SJCRH30 (cell line): ENCODE results near the gene LHX3. TPM values are rescaled to one million over a fixed set of nuclear protein-coding genes. Genes with fewer than 3 reads are reported as not detected.

Experiments used
- DNase-seq, 2 experiments: peaks; one replicate each; pipeline ENCODE4 v3.0.0-alpha.2; 2015 to 2020
- H3K27ac ChIP-seq: fragments of 250-450 bp; sonication (Bioruptor Pico); 2 replicates; pipeline ENCODE4 v1.5.1; 2020; ENCODE audit warnings: mild to moderate bottlenecking, moderate library complexity
- H3K27me3 ChIP-seq: fragments of 250-450 bp; sonication (Bioruptor Pico); 2 replicates; pipeline ENCODE4 v1.5.1; 2020; ENCODE audit warnings: mild to moderate bottlenecking, moderate library complexity
- H3K36me3 ChIP-seq: fragments of 250-450 bp; sonication (Bioruptor Pico); 2 replicates; pipeline ENCODE4 v1.5.1; 2020; ENCODE audit warnings: mild to moderate bottlenecking, moderate library complexity
- H3K4me1 ChIP-seq: fragments of 250-450 bp; sonication (Bioruptor Pico); 2 replicates; pipeline ENCODE4 v1.5.1; 2020; ENCODE audit warnings: mild to moderate bottlenecking, moderate library complexity
- H3K4me3 ChIP-seq: fragments of 250-450 bp; sonication (Bioruptor Pico); 2 replicates; pipeline ENCODE4 v1.5.1; 2020; ENCODE audit warnings: mild to moderate bottlenecking, moderate library complexity
- H3K9me3 ChIP-seq: fragments of 250-450 bp; sonication (Bioruptor Pico); replicated peaks from 2 replicates; pipeline ENCODE4 v1.5.1; 2020; ENCODE audit warnings: mild to moderate bottlenecking, moderate library complexity
- total RNA-seq: library from RNA; depleted of rRNA; stranded (reverse); fragments of >200 nt; shearing (Covaris generic); gene quantifications from 2 replicates; pipeline ENCODE4 v1.2.3, GENCODE V29; 2014; rRNA removed

The LHX3 gene
- total RNA-seq, result not detected in 2 replicates

DNA sequence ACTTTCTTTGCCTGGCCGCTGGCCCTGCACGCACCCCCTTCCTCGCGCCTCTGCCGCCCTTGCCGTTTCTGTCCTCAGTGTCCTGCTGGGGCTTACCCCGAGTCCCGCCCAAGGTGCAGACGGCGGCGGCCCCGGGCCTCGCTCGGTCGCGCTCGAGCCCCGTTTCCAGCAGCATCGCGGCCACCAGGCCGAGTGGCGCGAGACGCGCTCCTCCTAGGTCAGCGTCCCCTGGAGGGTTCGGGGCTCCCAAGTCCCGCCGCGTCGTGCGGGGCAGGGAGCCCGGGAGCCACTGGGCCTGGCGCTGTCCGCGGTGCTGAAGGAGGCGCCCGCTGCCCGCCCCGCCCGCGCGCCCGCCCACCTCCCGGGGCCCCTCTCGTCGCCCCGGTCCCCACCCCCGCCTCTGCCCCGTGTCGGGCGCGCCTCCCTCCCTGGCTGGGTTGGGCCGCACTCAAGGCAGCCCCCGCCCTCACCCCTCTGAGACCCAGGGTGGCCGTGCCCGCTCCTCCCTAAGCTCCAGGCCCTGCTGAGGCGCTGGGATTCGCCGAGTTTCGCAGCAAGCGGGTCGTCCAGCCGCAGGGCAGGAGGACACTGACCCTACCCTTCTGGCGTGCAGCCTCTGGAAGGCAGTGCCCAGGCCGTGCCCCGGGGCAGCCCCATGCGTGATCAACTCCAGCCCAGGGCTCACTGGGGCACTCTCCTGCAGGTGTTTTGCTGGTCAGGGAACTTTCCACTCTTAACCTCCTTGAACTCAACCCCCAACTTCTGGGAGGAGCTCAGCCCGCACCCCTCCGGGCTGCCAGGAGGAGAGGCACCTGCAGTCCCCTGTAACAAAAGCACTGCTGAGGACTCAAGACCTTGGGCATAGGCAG lies at the start of gene LHX3:
Gene LHX3 (minus strand): TSS at position 291 of the 869 bp plus-strand sequence. CDS start 116 bp downstream, at position 175.
- Histone ChIP-seq H3K36me3 (peaks cover 13% of the 10 kb centered on the region), H3K4me3 (no peak within 1 kb of the TSS), H3K4me1 (peaks cover 25% of the 10 kb centered on the region), H3K9me3 (no peaks in the 10 kb centered on the region), H3K27me3 (no peaks in the 10 kb centered on the region), H3K27ac (no peak within 1 kb of the TSS)
- DNase-seq, result no peak

GRCh38 chr9:136253246-136254130 lies 48.6 kb upstream of the LHX3 start:
- Histone ChIP-seq H3K36me3 (no peaks in the 10 kb centered on the region), H3K9me3 (no peaks in the 10 kb centered on the region), H3K27ac (no peak overlapping the region), H3K4me1 (peaks cover 16% of the 10 kb centered on the region), H3K4me3 (no peak overlapping the region), H3K27me3 (peaks cover 61% of the 10 kb centered on the region)
- DNase-seq, result no peak

GRCh38 chr9:136252846-136253245 lies 47.9 kb upstream of the LHX3 start:
- Histone ChIP-seq H3K4me3 (no peak overlapping the region), H3K27ac (no peak overlapping the region), H3K9me3 (no peaks in the 10 kb centered on the region), H3K36me3 (no peaks in the 10 kb centered on the region), H3K4me1 (peaks cover 13% of the 10 kb centered on the region), H3K27me3 (peaks cover 67% of the 10 kb centered on the region)
- DNase-seq, result no peak

DNA sequence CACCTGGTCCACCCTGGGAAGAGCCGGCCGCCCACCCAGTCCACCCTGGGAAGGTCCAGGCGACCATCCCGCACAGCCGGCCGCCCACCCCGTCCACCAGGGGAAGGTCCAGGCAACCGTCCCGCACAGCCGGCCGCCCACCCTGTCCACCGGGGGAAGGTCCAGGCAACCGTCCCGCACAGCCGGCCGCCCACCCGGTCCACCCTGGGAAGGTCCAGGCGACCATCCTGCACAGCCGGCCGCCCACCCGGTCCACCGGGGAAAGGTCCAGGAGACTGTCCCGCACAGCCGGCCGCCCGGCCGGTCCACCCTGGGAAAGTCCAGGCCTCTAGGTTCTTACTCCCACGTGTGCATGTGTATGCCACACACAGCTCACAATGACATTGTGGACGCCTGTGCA lies 47.4 kb upstream of the LHX3 start:
- Histone ChIP-seq H3K4me3 (no peak overlapping the region), H3K27me3 (peaks cover 69% of the 10 kb centered on the region), H3K36me3 (no peaks in the 10 kb centered on the region), H3K4me1 (peaks cover 9% of the 10 kb centered on the region), H3K9me3 (no peaks in the 10 kb centered on the region), H3K27ac (no peak overlapping the region)
- no peak for DNase-seq

DNA sequence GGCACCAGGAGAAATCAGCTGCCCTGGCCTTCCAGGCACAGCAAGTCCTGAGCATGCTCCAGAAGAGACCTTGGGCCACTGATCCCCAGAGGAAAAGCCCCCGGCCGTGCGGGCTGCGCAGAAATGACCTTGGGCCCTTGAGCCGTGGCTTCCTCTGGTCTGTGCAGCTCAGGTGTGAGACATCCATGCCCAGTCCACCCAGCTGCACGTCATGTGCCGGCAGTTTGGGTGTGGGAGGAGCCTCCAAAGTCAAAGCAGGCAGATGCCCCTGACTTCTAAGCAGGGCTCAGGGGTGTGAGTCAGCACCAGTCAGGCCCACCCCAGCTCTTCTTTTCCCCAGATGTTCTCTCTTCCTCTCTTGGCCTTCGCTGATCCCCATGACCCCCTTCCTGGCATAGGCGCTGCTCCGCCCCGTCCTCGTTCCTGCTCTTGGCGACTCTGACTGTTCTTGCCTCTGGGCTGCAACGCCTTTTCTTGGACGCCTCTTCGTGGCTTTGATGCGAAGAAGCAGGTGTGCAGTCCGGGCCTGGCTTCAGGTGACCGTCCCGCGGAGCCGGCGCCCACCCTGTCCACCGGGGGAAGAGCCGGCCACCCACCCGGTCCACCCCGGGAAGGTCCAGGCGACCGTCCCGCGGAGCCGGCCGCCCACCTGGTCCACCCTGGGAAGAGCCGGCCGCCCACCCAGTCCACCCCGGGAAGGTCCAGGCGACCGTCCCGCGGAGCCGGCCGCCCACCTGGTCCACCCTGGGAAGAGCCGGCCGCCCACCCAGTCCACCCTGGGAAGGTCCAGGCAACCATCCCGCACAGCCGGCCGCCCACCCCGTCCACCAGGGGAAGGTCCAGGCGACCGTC lies 46.6 kb upstream of the LHX3 start:
- Histone ChIP-seq H3K27ac (no peak overlapping the region), H3K4me3 (no peak overlapping the region), H3K4me1 (peaks cover 9% of the 10 kb centered on the region), H3K27me3 (peaks cover 71% of the 10 kb centered on the region), H3K36me3 (no peaks in the 10 kb centered on the region), H3K9me3 (no peaks in the 10 kb centered on the region)
- no peak for DNase-seq

DNA sequence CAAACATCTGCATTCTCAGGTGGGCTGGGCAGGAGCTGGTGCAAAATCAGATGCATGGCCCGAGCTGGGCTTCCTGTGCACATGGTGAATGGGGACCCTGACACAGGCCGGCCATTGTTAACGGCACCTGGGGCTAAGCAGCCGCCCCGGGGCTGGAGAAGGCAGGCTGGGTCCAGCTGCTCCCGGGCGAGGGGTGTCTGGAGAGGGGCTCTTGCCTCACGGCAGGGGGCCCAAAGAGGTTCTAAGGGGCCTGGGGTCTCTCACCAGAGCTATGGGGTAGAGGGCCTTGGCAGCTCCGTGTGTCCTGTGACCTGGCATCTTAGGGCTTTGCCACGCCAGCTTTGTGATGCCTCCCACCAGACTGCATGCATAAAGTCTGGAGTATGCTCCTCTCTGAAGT lies 45.7 kb upstream of the LHX3 start:
- H3K36me3 ChIP-seq, result no peaks in the 10 kb centered on the region
- H3K27ac ChIP-seq, result no peak overlapping the region
- no peak for DNase-seq
- no peak overlapping the region for H3K4me3 ChIP-seq
- H3K9me3 ChIP-seq, result no peaks in the 10 kb centered on the region
- peaks cover 68% of the 10 kb centered on the region for H3K27me3 ChIP-seq
- peaks cover 13% of the 10 kb centered on the region for H3K4me1 ChIP-seq

DNA sequence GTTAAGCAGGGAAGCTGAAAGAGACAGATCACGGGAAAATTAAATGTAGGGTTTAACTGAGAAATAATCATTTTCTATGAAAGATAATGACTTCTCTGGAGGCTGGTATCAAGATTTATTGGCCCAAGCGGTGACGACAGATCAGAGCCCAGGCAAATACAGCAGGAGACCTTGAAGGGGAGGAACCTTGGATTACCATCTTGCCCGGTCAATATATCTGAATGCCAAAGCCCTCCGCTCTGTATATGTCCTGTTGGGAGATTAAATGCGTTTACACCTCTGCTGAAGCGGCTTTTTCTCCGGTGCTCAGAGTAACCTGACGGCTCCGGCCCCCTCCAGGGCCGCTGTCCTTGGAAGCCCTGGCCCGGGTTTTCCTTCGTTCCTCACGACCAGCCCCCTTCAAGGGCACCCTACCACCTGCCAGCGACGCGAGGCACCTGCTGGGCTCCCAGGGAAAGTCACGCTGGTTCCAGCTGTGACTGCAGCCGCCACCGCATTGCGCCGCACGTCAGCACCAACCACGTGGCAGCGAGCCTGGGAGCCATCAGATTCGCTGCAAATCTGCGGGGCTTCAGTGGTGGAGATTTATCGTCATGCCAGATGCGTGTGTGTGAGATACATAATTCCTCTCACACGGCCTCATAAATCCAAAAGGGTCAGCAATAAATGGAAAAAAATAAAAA lies 45.1 kb upstream of the LHX3 start:
- Histone ChIP-seq H3K4me3 (no peak overlapping the region), H3K9me3 (no peaks in the 10 kb centered on the region), H3K27ac (no peak overlapping the region), H3K27me3 (peaks cover 63% of the 10 kb centered on the region), H3K36me3 (no peaks in the 10 kb centered on the region), H3K4me1 (peaks cover 9% of the 10 kb centered on the region)
- no peak for DNase-seq

DNA sequence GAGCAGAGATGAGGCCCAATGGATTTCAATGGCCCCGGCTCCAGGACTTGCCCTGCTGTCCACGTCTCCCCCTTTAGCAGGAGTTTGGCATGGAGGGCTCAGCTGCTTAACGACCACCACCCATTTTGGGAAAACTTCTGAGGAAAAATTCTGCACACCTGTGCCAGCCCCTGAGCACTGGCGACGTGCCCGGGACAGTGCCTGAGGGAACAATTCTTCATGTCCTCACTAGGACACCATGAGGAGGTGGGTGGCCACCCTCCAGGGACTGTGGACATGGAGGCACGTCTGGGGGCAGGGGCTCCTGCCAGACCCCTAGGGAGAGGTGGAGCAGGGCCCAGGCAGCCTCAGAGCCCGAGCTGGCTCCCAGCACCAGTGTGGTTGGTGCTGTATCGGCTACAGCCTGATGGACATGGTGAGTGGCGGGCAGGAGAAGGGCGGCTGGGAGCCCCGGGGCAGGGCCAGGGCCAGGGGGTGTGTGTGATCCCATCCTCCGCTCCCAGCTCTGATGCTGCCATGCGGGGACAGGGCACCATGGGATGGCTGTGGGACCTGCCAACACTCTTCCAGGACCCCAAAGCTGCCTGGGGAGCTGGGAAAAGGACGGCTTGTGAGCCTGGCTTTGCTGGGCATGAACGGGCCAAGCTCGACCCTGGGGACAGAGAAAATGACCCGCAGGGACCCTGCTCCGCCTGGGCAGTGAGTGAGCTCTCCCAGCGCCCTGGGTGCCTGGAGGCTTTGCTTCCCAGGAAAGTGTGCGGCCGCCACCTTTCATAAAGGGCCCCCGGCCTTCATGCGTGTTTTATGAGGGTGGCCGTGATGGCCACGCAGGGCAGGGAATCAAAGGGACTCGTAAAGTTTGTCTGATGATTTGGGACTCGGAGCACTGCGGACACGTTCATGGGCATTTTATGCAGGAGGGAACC lies 44.3 kb upstream of the LHX3 start:
- peaks cover 5% of the 10 kb centered on the region for H3K4me1 ChIP-seq
- H3K4me3 ChIP-seq, result no peak overlapping the region
- H3K27ac ChIP-seq, result no peak overlapping the region
- DNase-seq, result no peak
- no peaks in the 10 kb centered on the region for H3K9me3 ChIP-seq
- H3K27me3 ChIP-seq, result peaks cover 57% of the 10 kb centered on the region
- no peaks in the 10 kb centered on the region for H3K36me3 ChIP-seq

- Histone ChIP-seq H3K36me3 (no peaks in the 10 kb centered on the region; the same call in 1 of the 2 replicates), H3K4me3 (no peak overlapping the region), H3K27me3 (peaks cover 56% of the 10 kb centered on the region), H3K27ac (no peak overlapping the region), H3K9me3 (no peaks in the 10 kb centered on the region), H3K4me1 (peaks cover 14% of the 10 kb centered on the region)
- DNase-seq, result no peak
Measured at GRCh38 chr9:136247947-136248637, 43.2 kb upstream of the LHX3 start.

- Histone ChIP-seq H3K27me3 (peaks cover 56% of the 10 kb centered on the region), H3K27ac (no peak overlapping the region), H3K4me3 (no peak overlapping the region), H3K9me3 (no peaks in the 10 kb centered on the region), H3K4me1 (peaks cover 14% of the 10 kb centered on the region), H3K36me3 (no peaks in the 10 kb centered on the region; the same call in 1 of the 2 replicates)
- DNase-seq, result no peak
Measured at GRCh38 chr9:136247551-136247916, 42.6 kb upstream of the LHX3 start.

GRCh38 chr9:136246849-136247550 lies 42.1 kb upstream of the LHX3 start:
- Histone ChIP-seq H3K27ac (no peak overlapping the region), H3K4me3 (no peak overlapping the region), H3K36me3 (no peaks in the 10 kb centered on the region; the same call in 1 of the 2 replicates), H3K4me1 (peaks cover 14% of the 10 kb centered on the region), H3K9me3 (no peaks in the 10 kb centered on the region), H3K27me3 (peaks cover 56% of the 10 kb centered on the region)
- no peak for DNase-seq
